Suppressor macrophage (primary cell): ENCODE data around the gene NSRP1.

Experiments
- DNase-seq, 4 experiments: peaks; one replicate each; pipeline ENCODE4 v3.0.0-alpha.2; 2020 to 2022

The NSRP1 gene

DNA sequence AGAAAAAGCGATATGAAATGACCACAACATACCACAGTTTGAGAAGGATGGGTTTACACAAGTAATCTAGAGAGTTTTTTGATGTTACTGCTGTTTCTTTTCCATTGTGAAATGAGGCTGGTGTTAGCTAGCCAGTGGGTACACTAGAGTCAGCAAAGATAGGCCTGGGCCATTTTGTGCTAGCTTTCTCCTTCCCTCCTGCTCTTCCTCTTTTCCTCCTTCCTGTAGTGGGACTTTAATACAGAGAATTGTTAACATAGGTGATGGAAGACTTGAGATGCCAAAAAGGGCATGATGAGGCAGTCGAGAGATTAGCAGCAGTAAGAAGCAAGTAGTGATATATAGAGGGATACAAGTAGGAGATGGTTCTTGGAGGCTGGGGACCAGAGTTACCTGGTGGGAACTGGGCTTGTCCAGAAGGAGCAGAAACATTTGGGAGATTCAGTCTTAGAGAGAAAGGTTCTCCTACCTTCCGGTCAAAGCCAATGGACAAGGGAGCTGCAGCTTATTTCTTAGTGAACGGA, 7.7 kb downstream of the NSRP1 start:
- peak in 2 of 4 experiments; percentile 30 to 32 for DNase-seq

DNA sequence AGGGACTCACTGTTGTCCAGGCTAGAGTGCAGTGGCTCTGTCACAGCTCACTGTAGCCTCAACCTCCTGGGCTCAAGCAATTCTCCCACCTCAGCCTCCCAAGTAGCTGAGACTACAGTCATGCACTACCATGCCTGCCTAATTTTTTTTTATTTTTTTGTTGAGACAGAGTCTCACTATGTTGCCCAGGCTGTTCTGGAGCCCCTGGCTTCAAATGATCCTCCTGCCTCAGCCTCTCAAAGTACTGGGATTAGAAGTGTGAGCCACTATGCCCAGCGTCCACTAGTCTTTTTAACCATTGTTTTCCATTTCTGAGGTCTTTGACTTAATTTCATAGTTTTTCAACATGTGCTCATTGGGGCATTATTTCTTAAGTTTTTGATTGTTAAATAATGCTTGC, 13.5 kb downstream of the NSRP1 start:
- no peak for DNase-seq

GRCh38 chr17:30132615-30133014, 16.0 kb downstream of the NSRP1 start:
- no peak for DNase-seq

GRCh38 chr17:30133197-30133596, 16.6 kb downstream of the NSRP1 start:
- no peak for DNase-seq

GRCh38 chr17:30134551-30134950, 17.9 kb downstream of the NSRP1 start:
- no peak for DNase-seq

- DNase-seq, result no peak
Measured at GRCh38 chr17:30137158-30137557, 20.5 kb downstream of the NSRP1 start.

DNA sequence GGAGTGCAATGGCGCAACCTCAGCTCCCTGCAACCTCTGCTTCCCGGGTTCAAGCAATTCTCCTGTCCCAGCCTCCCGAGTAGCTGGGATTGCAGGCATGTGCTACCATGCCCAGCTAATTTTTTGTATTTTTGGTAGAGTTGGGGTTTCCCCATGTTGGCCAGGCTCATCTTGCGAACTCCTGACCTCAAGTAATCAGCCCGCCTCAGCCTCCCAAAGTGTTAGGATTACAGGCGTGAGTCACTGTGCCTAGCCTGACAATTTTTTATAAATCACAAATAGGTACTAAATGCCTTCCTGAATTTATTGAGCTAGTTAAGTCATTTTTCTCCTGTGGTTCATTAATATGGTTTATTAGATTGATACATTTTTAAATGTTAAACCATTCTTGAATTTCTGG, 31.2 kb downstream of the NSRP1 start:
- peak in 3 of 4 experiments; percentile 6 to 14 (median 9) for DNase-seq

DNA sequence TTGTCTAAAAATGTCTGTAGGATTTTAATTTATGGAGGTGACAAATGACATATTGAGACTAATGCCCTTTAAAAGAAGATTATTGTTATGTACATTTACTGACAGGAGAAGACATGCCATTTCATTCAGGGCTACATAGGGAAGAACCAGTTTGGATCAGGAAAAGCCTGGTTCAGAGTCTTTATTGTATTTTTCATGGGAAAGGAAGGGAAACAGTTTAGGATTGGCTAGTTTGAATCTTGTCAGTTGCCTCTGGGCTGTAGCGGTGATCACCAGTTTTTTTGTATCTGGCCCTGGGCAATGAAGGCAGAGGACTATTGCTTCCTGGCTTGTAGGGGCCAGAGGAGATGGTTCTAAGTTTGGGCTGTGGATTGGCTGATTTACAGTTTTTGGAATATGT, 31.8 kb downstream of the NSRP1 start:
- DNase-seq, result no peak

GRCh38 chr17:30151471-30151870, 34.9 kb downstream of the NSRP1 start:
- DNase-seq, result no peak

DNA sequence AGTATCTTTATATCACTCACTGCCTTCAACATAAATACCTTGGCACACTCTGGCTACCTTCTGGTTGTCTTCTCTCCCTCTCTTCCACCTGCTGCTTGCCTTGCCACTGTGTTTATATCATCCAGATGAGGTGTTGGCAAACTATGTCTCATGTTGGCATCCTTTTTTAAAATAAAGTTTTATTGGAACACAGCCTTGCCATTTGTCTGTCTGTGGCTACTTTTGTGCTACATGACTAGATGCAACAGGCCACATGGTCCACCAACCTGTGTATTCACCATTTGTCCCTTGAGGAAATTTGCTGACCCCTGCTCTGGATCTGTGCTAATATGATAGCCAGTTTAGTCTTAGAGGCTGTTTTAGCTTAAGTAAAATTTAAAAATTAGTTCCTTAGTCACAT, 36.8 kb downstream of the NSRP1 start:
- no peak for DNase-seq

GRCh38 chr17:30155389-30155788, 38.8 kb downstream of the NSRP1 start:
- no peak for DNase-seq

DNA sequence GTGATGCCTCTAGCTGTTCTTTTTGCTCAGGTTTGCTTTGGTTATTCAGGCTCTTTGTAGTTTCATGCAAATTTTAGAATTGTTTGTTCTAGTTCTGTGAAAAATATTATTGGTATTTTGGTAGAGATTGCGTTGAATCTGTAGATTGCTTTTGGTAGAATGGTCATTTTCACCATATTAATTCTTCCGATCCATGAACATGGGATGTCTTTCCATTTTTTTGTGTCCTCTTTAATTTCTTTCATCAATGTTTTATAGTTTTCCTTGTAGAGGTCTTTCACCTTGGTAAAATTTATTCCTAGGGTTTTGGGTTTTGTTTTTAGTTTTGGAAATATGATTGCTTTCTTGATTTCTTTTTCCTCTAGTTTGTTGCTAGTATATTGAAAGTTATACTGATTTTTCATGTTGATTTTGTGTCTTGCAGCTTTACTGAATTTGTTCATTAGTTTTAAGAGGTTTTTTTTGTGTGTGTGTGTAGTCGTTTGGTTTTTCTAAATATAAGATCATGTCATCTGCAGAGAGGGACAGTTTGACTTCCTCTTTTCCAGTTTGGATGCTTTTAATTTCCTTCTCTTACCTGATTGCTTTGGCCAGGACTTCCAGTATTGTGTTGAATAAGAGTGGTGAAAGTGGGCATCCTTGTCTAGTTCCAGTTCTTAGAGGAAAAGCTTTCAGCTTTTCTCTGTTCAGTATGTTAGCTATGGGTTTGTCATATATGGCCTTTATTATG, 42.4 kb downstream of the NSRP1 start:
- peak in 1 of 4 experiments; percentile 4 for DNase-seq

GRCh38 chr17:30160419-30161172, 44.0 kb downstream of the NSRP1 start:
- no peak for DNase-seq

GRCh38 chr17:30161601-30162000, 45.0 kb downstream of the NSRP1 start:
- no peak for DNase-seq

GRCh38 chr17:30164531-30164930, 47.9 kb downstream of the NSRP1 start:
- no peak for DNase-seq

DNA sequence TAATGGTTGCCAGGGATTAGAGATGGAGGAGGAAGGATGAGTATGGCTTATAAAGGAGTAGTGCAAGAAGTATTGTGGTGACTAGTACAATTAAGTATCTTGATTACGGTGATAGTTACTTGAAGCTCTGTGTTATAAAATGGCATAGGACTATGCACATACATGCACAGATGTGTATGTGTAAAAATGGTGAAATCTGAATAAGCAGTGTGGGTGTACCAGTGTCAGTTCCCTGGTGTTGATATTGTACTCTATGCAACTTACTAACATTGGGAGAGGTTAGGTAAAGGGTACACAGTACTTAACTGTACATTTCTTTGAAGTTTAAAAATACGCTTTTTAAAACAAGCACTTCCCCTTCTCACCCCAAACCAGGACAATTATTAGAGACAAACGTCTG, 48.5 kb downstream of the NSRP1 start:
- no peak for DNase-seq

GRCh38 chr17:30165960-30166359, 49.3 kb downstream of the NSRP1 start:
- no peak for DNase-seq

GRCh38 chr17:30170415-30170987, 53.9 kb downstream of the NSRP1 start:
- DNase-seq, result no peak

DNA sequence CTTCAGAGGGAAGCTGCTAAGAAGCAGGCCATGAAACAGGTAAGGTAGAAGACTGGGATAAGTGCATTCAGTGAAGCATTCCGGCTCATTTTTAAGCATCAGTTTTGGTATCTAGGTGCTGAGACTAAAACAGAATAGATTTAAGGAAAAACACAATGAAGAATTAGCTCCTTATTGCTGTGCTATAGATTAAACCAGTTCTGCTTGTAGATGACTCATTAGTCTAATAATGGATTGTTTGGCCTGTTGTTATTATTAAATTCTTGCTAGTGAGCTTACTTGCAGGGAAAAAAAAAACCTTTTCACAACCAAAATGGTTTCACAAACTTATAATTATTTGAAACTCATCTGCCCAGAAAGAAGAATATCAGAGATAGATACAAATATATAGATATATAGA, 55.9 kb downstream of the NSRP1 start:
- DNase-seq, result no peak

DNA sequence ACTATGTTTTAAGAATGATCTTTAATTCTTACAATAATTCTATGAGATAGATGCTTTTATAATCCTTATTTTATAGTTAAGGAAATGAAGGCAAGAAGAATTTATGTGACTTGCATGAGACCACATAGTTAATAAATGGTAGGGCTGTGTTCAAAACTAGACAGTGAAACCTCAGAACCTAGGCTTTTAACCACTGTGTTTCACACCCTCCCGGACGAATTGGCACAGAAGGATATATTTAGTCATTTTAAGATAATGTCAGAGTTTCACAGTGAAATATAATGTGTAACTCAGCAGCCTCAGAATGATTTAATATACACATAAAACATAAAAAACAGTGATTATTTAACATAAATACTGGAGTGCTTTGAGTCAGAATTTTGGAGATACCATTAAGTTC, 57.0 kb downstream of the NSRP1 start:
- no peak for DNase-seq

- DNase-seq, result no peak
Measured at GRCh38 chr17:30174556-30174955, 57.9 kb downstream of the NSRP1 start.

- no peak for DNase-seq
Measured at GRCh38 chr17:30176855-30177254, 60.2 kb downstream of the NSRP1 start.

DNA sequence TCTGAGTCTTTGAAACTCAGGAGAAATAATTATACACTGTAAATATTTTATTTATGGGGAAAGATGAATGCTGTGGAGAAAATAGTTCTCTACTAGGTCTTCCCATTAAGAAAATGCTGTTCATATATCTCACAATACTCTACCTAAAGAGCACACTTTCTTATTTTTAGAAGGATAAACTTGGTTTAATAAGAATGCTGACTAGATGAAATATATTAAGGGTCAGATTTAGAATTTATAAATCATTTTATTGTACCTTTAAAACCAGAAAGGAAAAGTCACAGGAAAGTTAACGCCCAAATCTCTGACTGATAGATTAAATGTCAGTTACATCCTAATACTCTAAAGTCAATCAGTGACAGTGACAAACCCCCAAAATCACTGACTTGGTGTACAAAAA, 70.1 kb downstream of the NSRP1 start:
- DNase-seq, result no peak

DNA sequence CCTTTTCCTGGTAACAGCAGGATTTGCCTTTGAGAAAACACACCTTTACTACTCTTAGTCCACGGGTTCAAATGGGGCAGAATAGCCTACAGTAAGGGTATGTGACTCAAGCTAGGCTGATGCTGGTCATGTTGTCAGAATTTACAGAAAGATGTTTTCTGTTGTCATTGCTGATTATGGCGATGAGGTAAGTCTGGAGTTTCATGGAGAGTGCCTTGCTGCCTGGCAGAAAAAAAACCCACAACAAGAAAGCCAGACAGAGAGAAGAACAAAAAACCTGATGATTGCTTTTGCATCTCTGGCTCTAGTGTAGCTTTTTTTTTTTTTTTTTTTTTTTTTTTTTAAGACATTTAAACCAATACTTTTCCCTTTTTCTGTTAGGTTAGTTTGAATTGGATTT, 71.0 kb downstream of the NSRP1 start:
- DNase-seq, result no peak
